Natural killer cell (primary cell): ENCODE results near the gene NES. TPM values are rescaled to one million over a fixed set of nuclear protein-coding genes. Genes with fewer than 3 reads are reported as not detected.

Experiments used
- ATAC-seq, 3 donors: fragments of 150-1000 bp in 2 of 3; fragments of 200-7000 bp in 1 of 3; cut with Tn5 transposase; 1 replicate in 1 of 3; 2 replicates in 2 of 3; pipeline ENCODE4 v1.10.0; 2021; ENCODE audit warnings: mild to moderate bottlenecking in 2 of 3, moderate library complexity in 2 of 3
- DNase-seq, 2 donors: peaks; one replicate each; pipeline versions ENCODE4 v3.0.0 to v3.0.0-alpha.2; 2013 to 2021; ENCODE audit warnings: mixed read lengths in 1 of 2
- H3K27ac ChIP-seq: one replicate; pipeline ENCODE4 v1.5.1; 2013; ENCODE audit warnings: mild to moderate bottlenecking, low read length
- H3K27me3 ChIP-seq: one replicate; pipeline ENCODE4 v1.6.1; 2013; ENCODE audit warnings: low read length; ENCODE audit not compliant: control insufficient read depth, insufficient read depth
- H3K36me3 ChIP-seq: one replicate; pipeline ENCODE4 v1.6.1; 2013; ENCODE audit warnings: low read length; ENCODE audit not compliant: control insufficient read depth, insufficient read depth
- H3K4me1 ChIP-seq: one replicate; pipeline ENCODE4 v1.6.1; 2013; ENCODE audit warnings: low read length; ENCODE audit not compliant: control insufficient read depth, insufficient read depth
- H3K4me3 ChIP-seq: one replicate; pipeline ENCODE4 v1.5.1; 2013; ENCODE audit warnings: low read length
- H3K9me3 ChIP-seq: one replicate; pipeline ENCODE4 v1.6.1; 2013; ENCODE audit warnings: low read length; ENCODE audit not compliant: control insufficient read depth, insufficient read depth
- H3K27ac Mint-ChIP-seq, 2 donors: one replicate each; pipeline ENCODE4 v1.8.0; 2022; ENCODE audit warnings: mild to moderate bottlenecking in 2 of 2, mixed read lengths in 2 of 2, moderate library complexity in 1 of 2
- H3K27me3 Mint-ChIP-seq, 2 donors: one replicate each; pipeline ENCODE4 v1.8.0; 2022; ENCODE audit warnings: low read depth in 2 of 2, mixed read lengths in 2 of 2
- H3K36me3 Mint-ChIP-seq: one replicate; pipeline ENCODE4 v1.8.0; 2022; ENCODE audit warnings: mixed read lengths
- H3K4me1 Mint-ChIP-seq, 2 donors: one replicate each; pipeline ENCODE4 v1.8.0; 2022; ENCODE audit warnings: mixed read lengths in 2 of 2
- H3K4me3 Mint-ChIP-seq: one replicate; pipeline ENCODE4 v1.8.0; 2022; ENCODE audit warnings: mild to moderate bottlenecking, moderate library complexity, mixed read lengths
- H3K9me3 Mint-ChIP-seq, 2 donors: one replicate each; pipeline ENCODE4 v1.8.0; 2022; ENCODE audit warnings: mixed read lengths in 2 of 2
- CTCF ChIP-seq: fragments of 200-600 bp; IDR thresholded peaks from one replicate; pipeline ENCODE4 v1.8.0; 2022; ENCODE audit warnings: antibody characterized with exemption
- WGBS: methylation state at CpG from one replicate; pipeline ENCODE4 v1.1.7; 2013; ENCODE audit warnings: missing lambda C conversion rate; ENCODE audit not compliant: insufficient coverage; 5-methylcytosine and 5-hydroxymethylcytosine counted together
- intact Hi-C: fragments of 100-400 bp; cut with micrococcal nuclease; formaldehyde crosslinking; loops from one replicate; pipeline ENCODE4 v1.14.2; 2022
- total RNA-seq, 4 donors: library from RNA; stranded (reverse); fragments of 120-200 nt in 1 of 4; gene quantifications; one replicate each; pipeline versions ENCODE4 v1.2.3 to v1.2.4, GENCODE V29; 2013 to 2022

The NES gene
- total RNA-seq, 3 donors from 2014 or later (not counting 1 experiment from before 2014, with no cell fraction given) = not detected

- ATAC-seq = no peak
- Mint-ChIP-seq H3K36me3 (no peaks in the 10 kb centered on the region), H3K4me3 (no peak overlapping the region), H3K4me1 (peaks cover 8 to 21% of the 10 kb centered on the region in 2 donors), H3K27ac (no peak overlapping the region), H3K27me3 (peaks cover 58 to 83% of the 10 kb centered on the region in 2 donors), H3K9me3 (no peaks in the 10 kb centered on the region)
- Histone ChIP-seq H3K27ac (no peak overlapping the region), H3K9me3 (no peaks in the 10 kb centered on the region), H3K27me3 (peaks cover 46% of the 10 kb centered on the region), H3K36me3 (no peaks in the 10 kb centered on the region), H3K4me3 (no peak overlapping the region), H3K4me1 (peaks cover 24% of the 10 kb centered on the region)
- no peak for TF ChIP-seq CTCF
- 60% methylated on average over 1 of the region's 1 CpG for WGBS
- intact Hi-C loops = no loop called here
- DNase-seq = no peak
Observed at GRCh38 chr1:156644640-156645039, 32.6 kb downstream of the NES start.

GRCh38 chr1:156644146-156644545, 33.1 kb downstream of the NES start:
- Histone ChIP-seq H3K4me3 (no peak overlapping the region), H3K27ac (no peak overlapping the region), H3K36me3 (no peaks in the 10 kb centered on the region), H3K27me3 (peaks cover 51% of the 10 kb centered on the region), H3K9me3 (no peaks in the 10 kb centered on the region), H3K4me1 (peaks cover 24% of the 10 kb centered on the region)
- intact Hi-C loops = no loop called here
- ATAC-seq = no peak
- Mint-ChIP-seq H3K4me1 (peaks cover 8 to 21% of the 10 kb centered on the region in 2 donors), H3K9me3 (no peaks in the 10 kb centered on the region), H3K4me3 (no peak overlapping the region), H3K27me3 (peaks cover 61 to 83% of the 10 kb centered on the region in 2 donors), H3K27ac (no peak overlapping the region), H3K36me3 (no peaks in the 10 kb centered on the region)
- no peak for DNase-seq
- 82% methylated on average over 3 of the region's 3 CpGs for WGBS
- TF ChIP-seq CTCF = no peak

GRCh38 chr1:156643778-156644092, 33.5 kb downstream of the NES start:
- DNase-seq (peak in 1 of 2 donors; percentile 52), ATAC-seq (peak; percentile 33 to 49 (median 46))
- peaks cover 64 to 83% of the 10 kb centered on the region in 2 donors for H3K27me3 Mint-ChIP-seq
- Histone ChIP-seq H3K27me3 (peaks cover 52% of the 10 kb centered on the region), H3K4me1 (peaks cover 24% of the 10 kb centered on the region), H3K36me3 (no peaks in the 10 kb centered on the region), H3K9me3 (no peaks in the 10 kb centered on the region), H3K4me3 (no peak overlapping the region), H3K27ac (no peak overlapping the region)
- intact Hi-C loops = no loop called here
- no peaks in the 10 kb centered on the region for H3K36me3 Mint-ChIP-seq
- 2% methylated on average over 7 of the region's 7 CpGs for WGBS
- no peaks in the 10 kb centered on the region for H3K9me3 Mint-ChIP-seq
- peaks cover 8 to 21% of the 10 kb centered on the region in 2 donors for H3K4me1 Mint-ChIP-seq
- no peak overlapping the region for H3K27ac Mint-ChIP-seq
- H3K4me3 Mint-ChIP-seq = no peak overlapping the region
- TF ChIP-seq CTCF = no peak

GRCh38 chr1:156643049-156643777, 34.0 kb downstream of the NES start:
- no peak for DNase-seq
- H3K9me3 ChIP-seq = no peaks in the 10 kb centered on the region
- Mint-ChIP-seq H3K27ac (no peak overlapping the region), H3K4me3 (peak overlapping the region; percentile 72), H3K27me3 (peaks cover 67 to 83% of the 10 kb centered on the region in 2 donors), H3K4me1 (peaks cover 8 to 21% of the 10 kb centered on the region in 2 donors), H3K9me3 (no peaks in the 10 kb centered on the region), H3K36me3 (no peaks in the 10 kb centered on the region)
- peaks cover 24% of the 10 kb centered on the region for H3K4me1 ChIP-seq
- H3K36me3 ChIP-seq = no peaks in the 10 kb centered on the region
- TF ChIP-seq CTCF = no peak
- H3K4me3 ChIP-seq = no peak overlapping the region
- intact Hi-C loops = no loop called here
- no peak overlapping the region for H3K27ac ChIP-seq
- 47% methylated on average over 2 of the region's 7 CpGs for WGBS
- no peak for ATAC-seq
- H3K27me3 ChIP-seq = peaks cover 54% of the 10 kb centered on the region
